Measurements from ENCODE around the gene KAZN. TPM values are rescaled to one million over a fixed set of nuclear protein-coding genes. Genes with fewer than 3 reads are reported as not detected.

KAZN gene
- total RNA-seq, 2 donors from 2014 or later: 3.4 to 12.2 TPM

GRCh38 chr1:14869187-14869586, 270.7 kb downstream of the KAZN start:
- no peak for ATAC-seq
- WGBS, 2 donors: 78 to 87% methylated on average over 4 of the region's 4 CpGs
- no peak for TF ChIP-seq POLR2A (IDR thresholded peaks at IDR 0.05)
- TF ChIP-seq CTCF (IDR thresholded peaks at IDR 0.05): no peak
- no peaks in the 10 kb centered on the region for H3K27me3 ChIP-seq
- H3K4me3 ChIP-seq: no peak overlapping the region
- DNase-seq: no peak
- no peaks in the 10 kb centered on the region for H3K4me1 ChIP-seq
- H3K9me3 ChIP-seq: no peaks in the 10 kb centered on the region
- no peaks in the 10 kb centered on the region for H3K36me3 ChIP-seq (replicated peaks in 1 of 2; ENCODE audit: insufficient read depth in 1 of 2, low read depth in 2 of 2)
- intact Hi-C loops (cut with DNase I): no loop called here
- no peak overlapping the region for H3K27ac ChIP-seq

GRCh38 chr1:14871218-14871970, 272.9 kb downstream of the KAZN start:
- no peak for TF ChIP-seq CTCF (IDR thresholded peaks at IDR 0.05)
- no peak for TF ChIP-seq POLR2A (IDR thresholded peaks at IDR 0.05)
- Histone ChIP-seq H3K4me1 (peaks cover 10% of the 10 kb centered on the region), H3K27ac (no peak overlapping the region), H3K9me3 (no peaks in the 10 kb centered on the region), H3K36me3 (replicated peaks in 1 of 2; ENCODE audit: insufficient read depth in 1 of 2, low read depth in 2 of 2) (no peaks in the 10 kb centered on the region), H3K4me3 (no peak overlapping the region), H3K27me3 (no peaks in the 10 kb centered on the region)
- ATAC-seq: no peak
- 64 to 85% methylated on average over 6 of the region's 6 CpGs for WGBS, 2 donors
- intact Hi-C loops (cut with DNase I): no loop called here
- no peak for DNase-seq

- DNase-seq (no peak), ATAC-seq (no peak)
- no peaks in the 10 kb centered on the region for H3K27me3 ChIP-seq
- 75 to 76% methylated on average over 3 of the region's 3 CpGs for WGBS, 2 donors
- H3K4me3 ChIP-seq: no peak overlapping the region
- H3K36me3 ChIP-seq (replicated peaks in 1 of 2; ENCODE audit: insufficient read depth in 1 of 2, low read depth in 2 of 2): no peaks in the 10 kb centered on the region
- no peaks in the 10 kb centered on the region for H3K9me3 ChIP-seq
- H3K4me1 ChIP-seq: peaks cover 15% of the 10 kb centered on the region
- TF ChIP-seq POLR2A (IDR thresholded peaks at IDR 0.05) (no peak), CTCF (IDR thresholded peaks at IDR 0.05) (no peak)
- H3K27ac ChIP-seq: no peak overlapping the region
- intact Hi-C loops (cut with DNase I): no loop called here
These were observed 274.3 kb downstream of the KAZN start for GRCh38 chr1:14872762-14873161.

- Histone ChIP-seq H3K36me3 (replicated peaks in 1 of 2; ENCODE audit: insufficient read depth in 1 of 2, low read depth in 2 of 2) (no peaks in the 10 kb centered on the region), H3K4me3 (no peak overlapping the region), H3K27ac (no peak overlapping the region), H3K27me3 (no peaks in the 10 kb centered on the region), H3K9me3 (no peaks in the 10 kb centered on the region), H3K4me1 (peaks cover 24% of the 10 kb centered on the region)
- TF ChIP-seq POLR2A (IDR thresholded peaks at IDR 0.05) (no peak), CTCF (IDR thresholded peaks at IDR 0.05) (no peak)
- DNase-seq (no peak), ATAC-seq (no peak)
- intact Hi-C loops (cut with DNase I): no loop called here
- 73 to 83% methylated on average over 4 of the region's 4 CpGs for WGBS, 2 donors
These were observed 275.2 kb downstream of the KAZN start for GRCh38 chr1:14873677-14874076.

Measured in body of pancreas (tissue), 4 donors.